HG02938 (cell line): Measurements from ENCODE around the gene SIGLEC12.

ENCODE experiments used
- ATAC-seq: cut with Tn5 transposase; IDR thresholded peaks from one replicate; pipeline ENCODE4 v1.9.1; 2021; ENCODE audit warnings: mild to moderate bottlenecking, moderate library complexity; ENCODE audit not compliant: unreplicated experiment

SIGLEC12 gene

DNA sequence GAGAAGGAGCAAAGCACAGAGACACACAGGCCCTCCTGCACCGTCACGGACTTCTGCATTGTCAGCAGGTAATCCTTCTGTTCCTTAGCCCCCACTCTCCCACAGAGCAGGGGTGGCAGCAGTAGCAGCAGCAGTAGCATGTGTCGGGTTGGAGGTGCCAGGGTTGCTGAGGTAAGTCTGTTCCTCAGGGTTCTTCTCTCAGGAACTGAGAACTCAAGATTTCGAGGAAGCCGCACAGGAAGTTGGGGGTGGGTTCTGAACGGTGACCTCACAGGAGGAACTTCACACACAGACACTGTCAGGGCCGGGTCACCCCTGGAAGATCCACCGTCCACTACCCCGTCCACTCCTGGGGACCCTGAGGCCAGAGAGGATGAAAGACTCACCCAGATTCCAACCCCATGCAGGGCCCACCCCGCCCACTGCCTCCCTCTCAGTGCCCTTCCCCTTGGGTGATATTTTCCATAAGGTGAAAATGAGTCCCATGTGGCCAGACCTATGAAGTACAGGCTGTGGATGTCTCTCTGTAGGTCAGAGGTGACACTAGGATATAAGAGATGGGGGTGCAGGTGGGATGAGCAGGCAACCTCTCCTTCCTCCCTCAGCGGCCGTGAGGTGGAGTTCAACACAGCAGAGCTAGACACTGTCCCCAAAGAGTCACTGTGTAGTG, at the start of gene SIGLEC12:
Gene SIGLEC12, minus strand, starts transcription at position 207 of the 670 bp plus-strand sequence. Its CDS starts 67 bp downstream, at position 140.
- no peak for ATAC-seq

DNA sequence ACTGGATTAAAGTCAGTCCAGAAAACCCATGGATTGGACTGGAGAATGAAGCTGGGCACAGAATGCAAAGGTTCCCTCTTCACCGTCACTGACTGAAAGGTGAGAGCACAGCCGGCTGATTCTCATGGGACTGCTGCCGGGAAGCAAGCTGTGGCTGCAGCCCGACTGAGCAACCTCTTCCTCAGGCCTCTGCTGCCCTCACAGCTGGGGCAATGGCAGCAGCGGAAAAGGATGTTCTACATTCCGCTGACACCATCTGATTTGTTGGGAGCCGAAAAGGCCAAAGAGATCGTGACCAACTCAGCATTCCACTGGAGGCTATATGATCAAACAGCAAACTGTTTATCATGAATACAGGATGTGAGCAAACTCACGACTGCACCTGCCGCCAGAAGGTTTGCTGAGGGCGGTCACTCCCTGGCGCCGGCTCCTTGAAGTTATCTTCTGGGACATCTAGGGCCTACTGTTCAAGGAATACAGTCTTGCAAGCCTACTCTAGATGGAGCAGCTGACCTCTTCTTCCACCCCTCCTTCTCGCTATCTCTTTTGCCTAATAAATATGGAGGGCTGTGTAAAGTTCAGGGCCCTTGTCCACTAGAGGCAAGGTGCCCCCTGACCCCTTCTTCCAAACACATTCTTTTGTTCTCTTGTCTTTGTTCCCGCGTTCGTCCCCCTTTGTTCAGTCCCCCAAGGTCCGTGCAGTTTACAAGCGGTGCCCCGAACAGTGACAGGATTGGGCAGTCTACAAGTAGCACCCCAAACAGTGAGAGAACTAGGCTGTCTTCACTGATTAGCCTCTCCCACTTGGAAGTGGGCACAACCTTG, 49.5 kb upstream of the SIGLEC12 start:
- ATAC-seq: no peak

DNA sequence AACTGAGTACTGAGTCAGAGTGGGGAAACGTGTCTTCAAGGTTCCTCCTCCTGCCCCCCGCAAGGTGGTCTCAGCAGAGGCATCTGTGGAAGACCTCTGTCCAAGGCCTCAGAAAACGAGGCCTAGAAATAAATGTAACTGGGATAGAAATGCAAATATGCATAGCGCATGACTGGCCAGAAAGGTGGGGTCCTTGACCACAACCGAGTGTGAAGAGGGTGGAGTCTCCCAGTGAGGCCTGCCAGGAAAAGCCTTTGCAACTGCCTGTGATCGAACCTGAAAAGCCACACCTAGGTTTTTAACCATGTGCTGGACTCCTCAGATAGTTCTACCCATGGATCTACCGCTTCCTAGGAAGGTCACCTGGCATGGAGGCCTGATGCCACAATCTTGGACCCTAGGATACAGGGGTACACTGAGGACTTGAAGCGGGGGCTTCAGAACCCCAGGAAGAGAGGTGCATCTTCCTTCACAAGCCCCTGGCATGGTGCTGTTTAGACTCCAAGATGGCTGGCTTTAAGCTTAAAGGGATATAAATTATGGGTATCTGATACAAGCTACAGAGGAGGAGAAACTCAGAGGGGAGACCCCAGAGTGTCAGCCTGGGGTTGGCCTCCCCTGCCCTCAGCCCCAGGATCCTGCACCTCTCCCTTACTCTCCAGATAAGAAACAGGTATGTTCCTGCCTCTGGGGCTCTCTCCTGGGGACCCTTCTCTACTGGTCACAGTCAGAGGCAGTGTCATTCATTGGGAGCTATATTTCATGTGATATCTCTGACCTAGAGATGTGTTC, 48.1 kb upstream of the SIGLEC12 start:
- no peak for ATAC-seq

DNA sequence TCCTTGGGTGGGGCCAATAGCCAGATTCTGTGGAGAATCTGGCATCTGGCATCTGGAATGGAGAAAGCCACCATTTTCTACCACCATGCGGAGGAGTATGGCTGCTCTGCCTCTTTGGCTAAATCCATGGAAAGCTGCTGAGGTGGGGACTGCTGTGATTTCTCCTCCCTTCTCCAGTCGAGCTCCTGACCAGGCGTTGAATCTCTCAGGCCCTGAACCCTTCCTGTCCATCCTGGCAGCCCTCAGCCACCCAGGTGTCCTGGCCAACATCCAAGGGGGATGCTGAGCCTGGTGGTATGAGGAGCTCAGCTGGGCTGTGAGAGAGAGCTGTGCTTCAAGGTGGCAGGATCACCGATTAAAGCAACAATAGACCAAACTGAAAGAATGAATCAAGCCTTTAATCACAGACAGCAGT, 47.3 kb upstream of the SIGLEC12 start:
- ATAC-seq: no peak

DNA sequence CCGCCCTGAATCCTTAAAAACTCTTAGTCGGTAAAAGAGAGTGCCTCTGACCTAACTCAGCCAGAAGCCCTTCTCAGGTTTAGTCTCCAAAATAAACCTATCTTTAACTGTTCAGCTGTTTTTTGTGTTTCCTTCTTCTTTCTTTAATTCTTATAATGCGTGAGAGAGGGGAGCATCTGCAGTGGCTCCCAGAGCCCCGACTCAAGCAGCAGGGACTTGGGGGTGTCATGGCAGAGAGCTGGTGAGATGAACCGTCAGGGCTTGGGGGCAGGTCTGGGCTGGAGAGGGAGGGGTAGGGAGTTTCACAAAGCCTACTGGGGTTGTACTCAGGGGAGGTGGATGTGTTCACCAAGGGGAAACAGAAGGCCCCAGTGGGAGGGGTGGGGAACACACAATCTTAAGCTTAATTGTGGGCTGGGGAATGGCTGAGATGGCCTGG, 46.6 kb upstream of the SIGLEC12 start:
- ATAC-seq: no peak

DNA sequence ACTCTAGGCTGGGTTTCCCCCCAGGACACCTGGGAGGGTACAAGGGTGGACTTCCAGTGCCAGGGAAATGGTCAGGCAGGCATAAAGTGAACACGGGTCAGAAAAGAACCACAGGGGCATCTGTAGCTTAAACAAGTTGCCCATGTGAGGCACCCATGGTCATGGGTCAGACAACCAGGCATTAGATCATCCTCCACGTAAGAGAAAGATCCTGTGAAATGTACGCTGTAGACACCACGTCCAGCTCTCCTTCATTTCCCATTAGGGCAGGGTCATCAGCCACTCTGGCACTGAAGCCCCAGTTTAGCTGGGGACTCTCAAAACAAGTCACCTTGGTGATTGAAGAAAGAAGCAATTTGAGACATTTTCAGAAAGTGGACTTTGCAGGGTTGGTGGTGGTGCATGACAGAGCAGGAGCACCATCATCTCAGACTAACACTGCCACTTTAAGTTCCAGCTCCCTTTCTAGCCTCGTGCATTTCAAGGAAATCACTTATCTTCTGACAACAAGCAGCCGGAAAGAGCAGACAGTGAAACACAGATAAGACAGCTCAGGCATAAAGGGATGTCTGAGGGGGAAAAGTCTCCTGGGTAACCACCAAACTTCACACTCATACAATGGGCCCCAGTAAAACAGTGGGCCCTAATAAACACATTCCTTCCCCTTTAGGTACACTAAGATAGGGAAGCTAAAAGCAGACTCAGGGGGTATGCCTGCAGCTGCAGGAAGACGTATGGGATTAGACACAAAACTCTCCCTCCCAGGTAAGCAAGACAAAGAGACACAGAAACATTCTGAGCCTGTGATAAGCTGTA, 46.0 kb upstream of the SIGLEC12 start:
- ATAC-seq: no peak

DNA sequence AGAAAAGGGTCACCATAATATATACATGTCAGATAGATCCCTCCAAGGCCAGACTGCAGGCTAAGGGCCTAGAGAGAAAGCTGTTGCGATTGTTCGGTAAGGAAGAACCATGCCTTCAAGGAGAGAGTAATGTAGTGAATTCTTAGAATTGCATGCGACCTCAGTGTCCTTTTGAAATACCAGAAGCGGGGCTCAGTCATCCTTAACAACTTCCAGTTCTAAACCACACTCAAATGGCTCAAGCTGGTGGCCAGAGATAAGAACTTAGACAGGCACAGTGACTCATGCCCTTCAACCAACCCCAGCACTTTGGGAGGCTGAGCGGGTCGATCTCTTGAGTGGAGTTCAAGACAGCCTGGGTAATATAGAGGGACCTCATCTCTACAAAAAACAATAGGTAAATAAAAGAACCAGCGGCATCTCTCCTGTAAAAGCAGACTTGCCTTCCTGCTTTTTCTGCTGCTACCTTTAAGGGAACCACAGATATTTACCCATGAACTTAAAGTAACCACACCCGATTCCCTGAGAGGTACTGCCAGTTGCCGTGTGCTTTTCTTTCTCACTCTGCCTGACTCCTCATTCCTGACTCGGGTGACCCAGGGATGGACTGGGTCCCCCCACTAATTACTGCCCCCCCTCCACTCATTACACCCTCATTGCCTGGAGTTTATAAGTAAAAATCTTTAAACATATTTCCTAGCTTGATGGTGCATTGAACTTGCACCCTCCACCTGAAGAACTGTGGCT, 45.2 kb upstream of the SIGLEC12 start:
- no peak for ATAC-seq

DNA sequence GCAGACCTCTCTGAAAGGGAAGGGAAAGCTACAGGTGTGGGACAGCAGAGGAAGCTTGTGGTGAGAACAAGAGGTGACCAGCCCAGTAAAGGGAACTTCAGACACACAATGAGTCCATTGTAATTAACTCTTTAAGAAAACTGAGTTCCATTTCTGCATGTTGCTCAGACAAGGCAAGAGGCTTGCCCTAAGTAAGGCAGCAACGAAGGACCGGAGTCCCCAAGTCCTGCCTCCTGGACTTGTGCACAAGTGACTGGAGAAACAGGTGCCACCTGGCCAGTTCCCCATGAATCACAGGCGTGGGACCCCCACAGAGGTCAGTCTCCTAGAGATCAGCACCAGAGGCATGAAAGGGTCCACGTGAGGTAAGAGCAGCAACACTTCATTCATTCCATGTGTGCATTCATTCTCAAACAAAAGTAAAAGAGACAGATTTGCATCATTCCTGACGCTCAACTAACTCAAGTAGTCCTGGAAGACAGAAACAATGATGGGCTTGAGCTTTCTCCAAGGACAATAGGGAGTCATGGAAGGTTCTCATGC, 44.6 kb upstream of the SIGLEC12 start:
- no peak for ATAC-seq

DNA sequence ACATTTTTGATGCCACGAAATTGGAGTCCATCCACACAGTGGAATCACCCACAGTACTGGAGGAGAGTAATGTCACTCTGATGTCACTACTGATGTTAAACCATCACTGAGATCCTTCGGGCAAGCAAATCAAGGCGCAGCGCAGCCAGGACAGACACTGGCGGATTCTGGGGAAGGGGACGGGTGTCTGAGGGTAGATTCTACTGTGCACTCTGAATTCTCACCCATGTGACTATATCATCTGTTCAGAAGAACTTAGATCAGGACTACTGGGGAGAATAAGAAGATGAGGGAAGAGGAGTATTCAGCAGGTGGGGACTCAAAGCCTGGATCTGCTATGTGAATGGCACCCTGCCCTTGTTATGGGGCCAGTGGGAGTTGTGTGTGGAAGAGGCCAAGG, 42.4 kb upstream of the SIGLEC12 start:
- no peak for ATAC-seq

DNA sequence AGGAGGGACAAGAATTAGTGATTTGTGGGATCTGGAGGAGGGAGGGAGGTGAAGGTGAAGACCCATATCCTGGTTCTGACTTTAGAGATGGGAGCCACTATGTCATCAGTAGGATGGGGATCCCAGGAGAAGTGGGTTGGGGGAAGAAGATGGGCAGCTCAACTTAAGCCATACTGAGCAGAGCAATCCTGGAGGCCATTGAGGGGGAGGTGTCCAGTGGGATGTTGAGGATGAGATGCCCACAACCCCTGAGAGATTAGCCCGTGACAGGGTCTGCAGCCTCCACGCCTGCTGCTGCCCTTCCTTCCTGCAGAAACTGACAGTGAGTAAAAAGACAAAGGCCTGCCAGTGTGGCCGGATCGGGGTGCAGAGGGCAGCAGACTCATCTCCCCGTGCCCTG, 41.1 kb upstream of the SIGLEC12 start:
- ATAC-seq: no peak

DNA sequence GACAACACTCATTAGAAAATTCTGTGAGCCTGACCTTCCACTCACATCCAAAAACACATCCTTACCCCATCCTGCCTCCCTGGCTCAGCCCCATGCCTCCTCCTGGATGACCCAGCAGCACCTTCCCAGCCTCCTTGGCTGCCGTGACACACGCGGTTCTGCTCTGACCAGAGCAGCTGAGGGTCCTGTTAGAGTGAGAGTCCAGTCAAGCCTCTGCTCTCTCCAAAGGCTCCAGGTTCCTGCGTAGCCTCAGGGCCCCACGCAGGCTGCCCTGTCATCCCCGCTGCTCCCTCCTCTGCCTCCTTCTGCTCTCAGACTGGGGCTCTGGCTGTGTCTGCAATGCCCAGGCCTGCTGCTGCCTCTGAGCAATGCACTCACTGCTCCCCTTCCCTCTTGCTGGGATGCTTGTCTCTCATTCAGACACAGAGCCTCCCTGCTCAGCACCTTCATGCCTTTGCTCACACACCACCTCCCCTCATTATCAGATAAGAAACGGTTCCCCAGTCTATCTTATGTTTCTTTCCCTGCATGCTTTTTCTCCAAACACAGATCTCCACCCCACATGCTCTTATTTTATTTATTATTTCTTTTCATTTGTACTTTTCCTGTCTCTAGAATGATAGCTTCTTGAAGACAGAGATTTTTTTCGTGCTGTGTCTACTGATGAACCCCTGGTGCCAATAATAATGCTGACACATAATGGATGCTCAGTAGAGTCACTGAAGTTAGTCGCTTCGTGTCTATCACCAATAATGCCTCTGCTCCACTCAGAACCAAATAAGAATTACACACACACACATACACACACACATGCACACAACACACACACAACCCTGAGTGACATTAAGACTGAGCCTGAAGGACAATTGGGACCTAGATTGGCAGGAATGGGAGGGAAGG, 40.1 kb upstream of the SIGLEC12 start:
- no peak for ATAC-seq

DNA sequence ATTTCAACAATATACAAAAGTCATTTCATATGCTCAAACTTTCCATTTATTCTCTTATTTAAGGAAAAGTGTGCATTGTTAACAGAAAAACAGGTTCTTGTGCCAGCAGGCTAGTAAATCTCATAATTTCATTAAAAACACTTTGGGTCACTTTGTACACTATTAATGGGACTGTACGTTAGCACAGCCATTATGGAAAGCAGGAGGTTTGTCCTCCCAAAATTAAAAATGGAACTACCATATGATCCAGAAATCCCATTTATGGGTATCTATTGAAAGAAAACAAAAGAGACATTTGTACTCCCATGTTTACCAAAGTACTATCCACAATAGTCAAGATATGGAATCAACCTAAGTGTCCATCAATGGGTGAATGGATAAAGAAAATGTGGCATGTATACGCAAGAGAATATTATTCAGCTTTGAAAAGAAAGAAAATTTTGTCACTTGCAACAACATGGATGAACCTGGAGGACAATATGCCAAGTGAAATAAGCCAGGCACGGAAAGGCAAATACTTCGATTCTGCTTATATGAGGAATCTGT, 38.3 kb upstream of the SIGLEC12 start:
- no peak for ATAC-seq

DNA sequence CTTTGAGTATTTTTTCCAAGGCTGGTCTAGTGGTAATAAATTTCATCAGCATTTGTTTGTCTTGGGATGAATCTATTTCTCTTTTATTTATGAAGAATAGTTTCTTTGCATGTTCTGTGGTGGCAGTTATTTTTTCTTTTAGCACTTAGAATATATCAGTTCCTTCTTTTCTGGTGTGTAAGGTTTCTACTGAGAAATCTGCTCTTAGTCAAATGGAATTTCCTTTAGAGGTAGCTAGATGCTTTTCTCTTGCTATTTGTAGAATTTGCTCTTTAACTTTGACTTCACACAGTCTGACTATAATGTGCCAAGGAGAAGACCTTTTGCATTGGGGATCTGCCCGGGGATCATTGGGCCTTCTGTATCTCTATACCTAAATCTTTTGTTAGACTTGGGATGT, 33.9 kb upstream of the SIGLEC12 start:
- ATAC-seq: no peak

DNA sequence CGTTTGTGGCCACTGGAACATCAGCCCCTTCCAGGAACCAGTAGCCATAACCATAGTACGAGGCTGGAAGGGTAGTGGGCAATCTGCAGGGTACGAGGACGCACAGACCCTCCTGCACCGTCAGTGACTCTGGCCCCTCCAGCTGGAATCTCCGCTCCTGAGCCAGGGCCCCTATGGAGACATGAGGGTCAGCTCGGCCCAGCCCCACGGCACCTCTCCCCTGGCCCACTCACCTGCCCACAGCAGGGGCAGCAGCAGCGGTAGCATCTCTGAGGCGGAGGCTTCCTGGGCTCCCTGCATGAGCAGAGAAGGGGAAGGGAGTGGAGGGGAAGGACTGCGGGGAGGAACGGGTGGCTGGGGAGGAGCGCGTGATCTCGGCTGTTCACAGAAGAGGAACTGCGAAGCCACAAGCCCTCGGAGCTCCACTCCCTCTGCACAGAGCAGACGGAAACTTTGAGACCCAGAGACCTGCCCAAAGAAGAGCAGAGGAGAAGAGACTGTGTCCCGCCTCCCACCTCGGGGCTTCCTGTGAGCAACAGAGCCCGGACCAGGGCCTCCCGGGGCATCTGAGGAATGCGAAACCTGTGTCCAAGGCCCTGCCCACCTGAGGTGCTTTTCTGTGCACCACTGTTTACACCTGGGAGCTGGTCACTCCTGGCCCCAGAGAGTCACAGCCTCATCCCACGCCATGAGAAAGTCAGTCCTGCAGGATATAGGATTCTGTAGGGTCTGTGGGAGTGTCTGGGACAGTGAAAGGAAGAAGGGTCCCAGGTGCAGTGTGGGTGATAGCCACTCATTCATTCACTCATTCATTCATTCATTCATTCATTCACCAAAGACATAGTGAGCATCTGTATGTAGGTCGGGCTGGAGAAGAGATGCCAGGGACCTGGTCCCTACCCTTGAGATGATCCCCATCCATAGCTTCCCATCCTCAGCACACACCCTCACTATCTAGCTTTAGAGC, 30.0 kb upstream of the SIGLEC12 start, which contains the start of gene SIGLEC6:
Gene SIGLEC6, minus strand, starts transcription at position 322 of the 967 bp plus-strand sequence. Its CDS starts 22 bp downstream, at position 300.
- peak; percentile 52 for ATAC-seq

DNA sequence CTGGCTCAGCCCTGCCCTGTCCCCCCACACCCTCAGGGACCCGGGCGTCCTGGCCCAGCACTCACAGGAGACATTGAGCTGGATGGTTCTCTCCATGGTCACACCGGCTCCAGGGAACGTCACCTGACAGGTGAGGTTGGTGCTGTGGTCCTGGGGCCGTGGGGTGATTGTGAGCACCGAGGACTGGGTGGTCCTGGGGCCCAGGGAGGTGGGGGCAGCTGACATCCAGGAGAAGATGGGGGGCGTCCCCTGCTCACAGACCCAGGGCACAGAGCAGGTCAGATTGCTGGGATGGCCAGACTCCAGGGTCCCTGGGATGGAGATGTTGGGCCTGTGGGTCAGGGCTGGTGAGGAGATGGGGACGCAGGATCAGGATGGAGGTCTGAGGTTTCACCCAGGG, 29.0 kb upstream of the SIGLEC12 start:
- no peak for ATAC-seq

DNA sequence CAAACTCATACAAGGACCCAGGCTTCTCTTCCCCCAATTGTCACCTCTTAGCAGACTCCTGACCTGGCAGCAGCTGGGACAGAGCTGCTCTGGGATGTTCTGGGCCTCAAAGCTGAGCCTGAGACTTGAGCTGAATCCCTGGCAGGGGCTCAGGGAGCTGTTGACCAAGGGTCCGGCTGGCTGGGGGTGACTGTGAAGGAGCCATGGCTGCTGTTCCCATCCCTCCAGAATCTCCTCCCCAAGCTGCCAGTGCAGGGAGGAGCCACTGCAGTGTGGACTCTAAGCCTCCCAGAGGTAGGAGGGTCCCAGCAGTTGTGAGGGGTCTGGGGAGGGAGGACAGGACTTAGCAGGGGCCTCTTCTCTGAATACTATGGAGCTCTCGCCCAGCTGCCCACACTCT, 27.7 kb upstream of the SIGLEC12 start:
- ATAC-seq: no peak

DNA sequence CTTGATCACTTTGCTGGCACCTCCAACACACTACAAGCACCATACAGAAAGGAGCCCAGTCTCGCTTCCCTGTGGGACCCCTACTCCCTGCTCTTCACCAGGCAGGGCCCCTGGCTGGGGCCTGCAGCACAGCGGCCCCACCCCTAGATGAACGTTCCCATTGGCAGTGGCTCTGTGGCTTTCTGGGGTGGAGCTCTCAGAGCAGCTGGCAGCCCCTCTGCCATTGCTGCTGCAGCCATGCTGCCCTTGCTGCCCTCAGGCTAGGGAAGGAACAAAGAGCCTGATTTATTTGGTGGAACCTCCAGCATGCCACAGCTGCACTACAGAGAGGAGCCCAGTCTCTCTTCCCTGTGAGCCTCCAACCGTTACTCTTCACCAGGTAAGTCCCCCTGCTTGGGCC, 24.1 kb upstream of the SIGLEC12 start:
- no peak for ATAC-seq
